Activated CD4-positive, CD25-positive, alpha-beta regulatory T cell treated with anti-CD3 and anti-CD28 coated beads, Interleukin-2, amount 50 U/mL, for 16 hours (primary cell): ENCODE results near the gene GLYR1.
"Not testable (repeated sequence)": the region's sequence is repeated elsewhere in the genome, so short reads cannot be mapped to it uniquely, and the experiment has no call there.

Experiments
- DNase-seq: peaks from one replicate; pipeline ENCODE4 v3.0.0-alpha.2; 2020; ENCODE audit warnings: low read depth, low spot score

Gene GLYR1

GRCh38 chr16:4846901-4847773 is at the start of gene GLYR1, which contains the start of gene UBN1:
Gene GLYR1 (minus strand): TSS chr16:4847288. CDS start chr16:4847265, 23 bp downstream.
Gene UBN1 (plus strand): TSS chr16:4847481. CDS start chr16:4852918, 5,437 bp downstream.
- peak; percentile 99 for DNase-seq

GRCh38 chr16:4896761-4897160 is 49.7 kb upstream of the GLYR1 start:
- DNase-seq = not testable (repeated sequence)

GRCh38 chr16:4895366-4895765 is 48.3 kb upstream of the GLYR1 start:
- no peak for DNase-seq

- no peak for DNase-seq
Observed at GRCh38 chr16:4894276-4895150, 47.4 kb upstream of the GLYR1 start.

- no peak for DNase-seq
Observed at GRCh38 chr16:4893103-4893862, 46.2 kb upstream of the GLYR1 start.

GRCh38 chr16:4892361-4893102 is 45.4 kb upstream of the GLYR1 start:
- DNase-seq = no peak

- no peak for DNase-seq
Observed at GRCh38 chr16:4891886-4892216, 44.8 kb upstream of the GLYR1 start.

- DNase-seq = no peak
Observed at GRCh38 chr16:4891097-4891885, 44.2 kb upstream of the GLYR1 start.

- no peak for DNase-seq
Observed at GRCh38 chr16:4890686-4891085, 43.6 kb upstream of the GLYR1 start.

- DNase-seq = no peak
Observed at GRCh38 chr16:4890026-4890425, 42.9 kb upstream of the GLYR1 start.

- no peak for DNase-seq
Observed at GRCh38 chr16:4888428-4889135, 41.5 kb upstream of the GLYR1 start.

- DNase-seq = no peak
Observed at GRCh38 chr16:4886151-4886550, 39.1 kb upstream of the GLYR1 start.

- DNase-seq = no peak
Observed at GRCh38 chr16:4884972-4885874, 38.1 kb upstream of the GLYR1 start.

GRCh38 chr16:4884209-4884608 is 37.1 kb upstream of the GLYR1 start:
- DNase-seq = no peak

GRCh38 chr16:4883501-4883900 is 36.4 kb upstream of the GLYR1 start:
- DNase-seq = no peak

- no peak for DNase-seq
Observed at GRCh38 chr16:4882633-4883285, 35.7 kb upstream of the GLYR1 start.

GRCh38 chr16:4882000-4882632 is 35.0 kb upstream of the GLYR1 start:
- DNase-seq = no peak
